NCI-H446 (cell line): ENCODE measurements around the gene CDK18.

Experiments used
- DNase-seq, 2 experiments: peaks; one replicate each; lab custom pipeline; 2025; lab: John Stamatoyannopoulos, UW

Gene CDK18

DNA sequence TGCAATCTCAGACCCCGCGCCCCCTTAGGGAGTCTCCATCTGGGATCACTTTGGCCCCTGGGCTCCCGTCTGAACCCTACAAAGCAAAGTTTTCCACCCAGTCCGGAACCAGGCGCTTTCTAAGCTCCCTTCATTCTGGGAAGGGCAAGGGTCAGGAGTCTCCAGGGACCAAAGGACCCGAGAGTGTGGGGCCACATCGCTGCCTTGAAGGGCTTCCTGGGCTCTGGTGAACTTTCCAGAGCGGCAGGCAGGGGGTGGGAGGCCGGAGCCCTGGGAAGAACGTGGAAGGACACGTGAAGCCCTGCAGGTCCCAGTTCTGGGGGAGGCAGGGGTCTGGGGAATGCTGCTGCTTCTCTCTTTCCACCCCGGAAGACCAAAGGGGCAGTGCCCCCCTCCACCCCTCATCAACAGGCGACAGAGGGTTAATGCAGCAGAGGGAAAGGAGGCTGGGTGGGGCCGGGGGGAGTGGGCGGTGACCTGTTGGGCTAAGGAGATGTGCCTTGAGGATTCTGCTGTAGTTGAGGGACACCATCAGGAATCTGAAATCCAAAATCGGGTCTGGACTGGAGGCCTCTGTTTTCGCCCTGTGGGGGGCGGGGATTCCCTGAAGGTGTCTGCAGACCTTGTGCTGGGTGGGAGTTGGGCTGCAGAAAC is 734 bp downstream of the CDK18 start:
- no peak for DNase-seq

DNA sequence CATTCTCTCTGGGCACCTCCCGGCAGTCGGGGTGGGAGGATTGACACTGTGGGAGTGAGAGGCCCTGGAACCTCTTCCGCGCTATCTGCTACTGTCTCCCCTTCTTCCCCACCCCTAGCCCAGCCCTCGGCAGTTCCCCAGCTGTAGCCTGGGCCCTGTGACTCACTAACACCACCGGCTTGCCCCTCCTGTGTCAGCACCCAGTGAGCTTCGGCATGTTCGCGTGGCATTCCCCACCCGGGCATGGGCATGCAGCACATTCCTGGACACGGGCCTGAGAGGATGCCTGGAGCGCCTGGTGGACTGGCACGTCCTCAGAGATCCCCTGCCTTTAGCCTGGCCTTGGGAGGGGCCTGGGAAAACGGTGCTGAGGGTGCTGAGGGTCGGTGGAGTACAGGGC is 1.3 kb downstream of the CDK18 start:
- no peak for DNase-seq

GRCh38 chr1:205506409-205507200 is 2.1 kb downstream of the CDK18 start:
- no peak for DNase-seq

GRCh38 chr1:205508227-205508714 is 3.8 kb downstream of the CDK18 start:
- no peak for DNase-seq

DNA sequence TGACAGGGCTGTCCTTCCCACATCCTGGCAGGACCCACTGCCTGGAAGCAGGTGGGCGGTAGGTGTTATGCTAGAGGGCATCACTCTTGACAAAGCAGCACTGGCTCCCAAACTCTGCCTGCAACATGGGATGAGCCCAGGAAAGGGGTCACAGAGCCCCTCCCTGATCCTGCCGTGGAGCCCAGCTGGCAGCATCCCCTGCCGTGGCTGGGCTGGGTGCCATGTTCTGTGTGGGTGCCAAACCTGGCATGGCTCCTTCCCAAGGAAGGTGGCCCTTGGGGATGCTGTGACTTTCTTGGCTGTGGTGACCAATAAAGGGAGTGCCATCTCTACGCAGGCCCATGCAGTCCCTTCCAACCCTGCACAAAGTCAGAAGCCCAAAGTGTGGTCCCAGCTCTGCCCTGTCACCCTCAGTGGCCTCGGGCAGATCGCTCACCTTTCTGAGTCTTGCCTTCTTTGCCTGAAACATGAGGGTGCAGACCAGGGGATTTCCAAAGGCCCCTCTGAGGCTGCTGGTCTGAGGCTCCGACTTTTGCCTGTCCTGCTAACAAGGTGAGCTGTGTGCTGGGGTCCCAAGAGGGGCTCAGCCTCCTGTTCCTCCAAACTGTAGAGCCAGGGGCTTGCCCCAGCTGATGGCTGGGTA is 6.0 kb downstream of the CDK18 start:
- no peak for DNase-seq

DNA sequence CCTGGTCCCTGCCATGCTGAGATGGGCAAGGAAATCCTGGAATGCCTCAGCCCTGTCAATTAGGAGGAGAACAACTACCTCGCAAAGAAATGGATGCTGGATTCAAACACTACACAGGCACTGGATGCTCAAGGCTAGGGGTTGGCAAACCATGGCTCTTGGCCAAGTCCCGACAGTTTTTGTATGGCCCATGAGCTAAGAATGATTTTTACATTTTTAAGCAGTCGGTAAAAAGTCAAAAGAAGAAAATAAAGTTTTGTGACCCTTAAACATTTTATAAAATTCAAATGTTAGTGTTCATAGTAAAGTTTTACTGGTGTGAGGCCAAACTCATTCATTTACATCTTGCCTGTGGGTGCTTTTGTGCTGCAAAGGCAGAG is 6.5 kb downstream of the CDK18 start:
- no peak for DNase-seq

DNA sequence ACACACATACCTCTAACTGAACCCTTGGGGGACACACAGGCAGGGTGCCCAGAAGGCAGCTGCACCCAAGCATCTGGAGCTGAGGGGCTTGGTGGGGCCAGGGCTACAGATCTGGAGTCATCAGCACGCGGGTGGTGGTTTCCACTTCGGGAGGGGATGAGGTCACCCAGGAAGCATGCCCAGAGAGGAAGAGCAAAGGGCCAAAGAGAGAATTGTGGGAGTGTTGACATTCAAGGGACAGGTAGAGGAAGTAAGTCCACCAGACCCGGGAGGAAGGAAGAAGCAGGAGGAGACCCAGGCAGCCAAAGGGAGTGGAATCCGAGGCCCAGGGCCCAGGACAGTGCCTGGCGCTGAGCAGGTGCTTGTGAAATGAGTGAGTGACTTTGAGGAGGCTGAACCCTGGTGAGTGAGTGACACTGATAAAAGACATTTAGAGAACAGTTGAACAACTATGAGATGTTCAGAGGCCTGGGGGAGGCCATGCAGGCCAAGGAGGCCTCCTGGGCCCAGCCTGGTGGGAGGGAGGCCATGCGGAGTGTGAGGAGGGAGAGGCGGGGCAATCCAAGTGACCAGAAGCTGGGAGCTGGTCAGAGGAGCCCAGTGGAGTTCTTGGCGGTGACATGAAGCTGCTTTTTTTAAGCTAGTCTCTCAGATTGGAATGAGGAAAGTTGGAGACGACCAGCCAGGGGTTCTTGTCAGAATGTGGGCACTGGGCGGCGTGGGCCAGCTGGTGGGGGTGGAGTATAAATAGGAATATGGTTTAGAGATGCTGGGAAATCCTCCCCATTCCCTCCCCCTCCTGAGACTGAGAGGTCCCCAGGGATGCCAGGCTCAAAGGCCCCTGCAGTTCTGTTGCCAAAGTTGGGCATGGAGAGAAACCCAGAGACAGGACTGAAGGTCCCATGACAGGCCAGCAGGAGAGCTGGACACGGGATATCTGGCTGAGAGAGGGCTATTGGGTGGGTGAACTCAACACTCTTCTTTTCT is 7.9 kb downstream of the CDK18 start:
- DNase-seq = no peak

- DNase-seq = no peak
Observed at GRCh38 chr1:205513774-205514173, 9.3 kb downstream of the CDK18 start.

DNA sequence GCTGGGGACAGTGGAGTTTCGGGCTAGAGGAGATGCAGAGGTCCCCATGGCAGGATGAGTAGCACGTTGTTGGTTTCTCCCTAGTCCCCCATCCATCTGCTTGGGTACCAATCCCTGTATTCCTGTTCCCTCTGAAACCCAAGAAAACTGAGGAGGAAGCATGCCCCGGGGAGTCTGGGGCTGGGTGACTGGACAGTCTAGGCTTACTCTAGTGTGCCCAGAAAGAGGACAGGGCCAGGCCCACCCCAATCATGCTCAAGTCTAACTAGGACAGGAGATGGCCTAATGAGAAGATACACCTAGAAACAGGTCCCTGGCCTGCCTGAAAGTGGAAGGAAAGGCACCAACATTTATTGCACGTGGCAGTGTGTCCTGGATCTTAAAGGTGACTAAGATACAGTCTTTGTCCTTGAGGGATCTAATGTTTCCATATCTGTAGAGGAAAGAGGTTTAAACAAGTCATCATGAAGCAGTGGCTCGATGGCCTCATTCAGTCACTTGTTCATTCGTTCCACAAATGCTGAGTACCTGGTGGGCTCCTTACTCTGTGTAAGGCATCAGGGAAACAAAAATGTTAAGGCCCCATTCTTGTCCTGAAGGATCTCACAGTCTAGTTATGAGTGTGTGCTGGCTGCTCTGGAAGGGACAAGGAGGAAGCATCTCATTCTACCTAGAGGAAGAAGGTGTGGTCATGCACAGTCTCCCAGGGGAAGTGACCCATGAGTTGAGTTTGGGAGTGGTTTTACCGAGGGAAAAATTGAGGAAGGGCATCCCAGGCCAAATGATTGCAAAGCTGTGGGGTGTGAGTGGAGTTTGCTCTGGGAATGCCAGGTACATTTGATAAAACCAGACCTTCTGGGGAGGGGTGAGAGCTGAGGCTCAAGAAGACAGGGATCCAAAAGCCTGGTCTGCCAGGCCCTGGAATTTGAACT is 10.0 kb downstream of the CDK18 start:
- DNase-seq = no peak

DNA sequence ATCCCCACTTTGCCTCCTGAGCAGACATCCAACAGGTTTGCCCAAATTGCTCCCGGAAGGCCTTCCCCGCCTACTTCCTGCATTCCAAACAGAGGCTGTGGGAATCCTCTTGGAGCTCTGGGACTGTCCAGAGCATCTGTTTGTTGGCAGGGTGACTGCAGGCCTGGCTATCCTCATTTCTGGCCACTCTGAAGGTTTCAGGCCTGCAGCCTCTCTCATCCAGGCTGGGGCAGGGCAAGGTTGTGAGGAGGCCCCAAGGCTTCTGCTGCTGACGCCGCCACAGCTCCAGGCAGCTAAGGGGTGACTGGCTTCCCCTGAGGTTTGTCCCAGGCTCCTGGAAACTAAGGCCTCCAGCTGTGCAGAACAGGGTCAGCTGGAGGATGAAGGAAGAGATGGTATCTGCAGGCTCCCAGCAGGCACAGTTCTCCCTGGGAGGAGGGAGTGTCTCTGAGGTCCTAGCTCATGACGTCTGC is 11.3 kb downstream of the CDK18 start:
- no peak for DNase-seq

DNA sequence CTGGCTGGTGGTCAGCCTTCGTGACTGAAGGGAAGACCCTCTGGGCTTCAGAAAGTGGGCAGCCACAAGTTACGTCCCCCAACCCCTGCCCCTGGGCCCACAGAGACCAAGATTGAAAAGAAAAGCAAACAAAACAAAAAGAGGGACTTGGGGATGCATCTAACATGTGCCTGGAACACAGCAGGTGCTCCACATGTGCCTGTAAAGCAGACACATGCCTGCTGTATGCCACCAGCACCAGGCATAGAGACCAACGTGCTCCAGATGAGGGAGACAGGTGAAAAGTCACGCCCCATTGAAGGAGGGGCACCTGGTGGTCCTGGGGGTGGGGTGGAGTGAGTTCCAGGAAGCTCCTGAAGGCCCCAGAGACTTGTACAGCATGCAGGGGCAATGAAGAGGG is 11.9 kb downstream of the CDK18 start:
- no peak for DNase-seq

DNA sequence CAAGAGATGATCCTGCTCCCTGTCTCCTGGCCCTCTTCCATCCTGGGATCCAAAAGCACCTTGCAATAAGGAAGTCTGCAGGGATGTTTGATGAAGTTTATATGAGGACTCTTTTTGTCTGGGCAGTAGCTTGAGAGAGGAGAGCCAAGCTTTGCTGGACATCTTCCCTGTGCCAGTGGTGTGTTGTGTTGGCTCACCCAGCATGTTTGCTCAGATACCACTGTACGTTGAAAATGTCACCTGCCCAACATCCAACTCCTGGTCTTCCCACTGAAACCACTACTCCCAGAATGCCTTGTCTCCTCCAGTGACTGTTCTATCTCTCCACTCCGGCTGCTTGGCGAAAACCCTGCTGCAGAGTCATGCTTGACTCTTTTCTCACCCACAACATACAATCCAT is 12.8 kb downstream of the CDK18 start:
- no peak for DNase-seq

DNA sequence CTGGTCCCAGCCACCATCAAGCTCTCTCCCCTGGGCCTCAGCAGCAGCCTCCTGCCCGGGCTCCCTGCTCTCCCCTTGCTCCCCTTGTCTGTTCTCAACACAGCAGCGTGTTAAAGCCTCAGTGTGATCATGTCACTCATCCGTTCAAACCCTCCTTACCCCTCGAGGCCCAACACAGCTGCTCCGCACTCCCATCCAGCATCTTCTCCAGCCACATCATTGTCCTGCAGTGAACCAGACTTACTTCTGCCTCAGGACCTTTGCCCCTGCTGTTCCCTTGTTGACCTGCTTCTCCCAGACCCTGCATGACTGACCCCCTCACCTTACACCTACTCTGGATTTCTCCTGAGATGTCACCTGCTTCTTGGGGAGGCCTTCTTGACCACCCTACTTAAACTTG is 13.3 kb downstream of the CDK18 start:
- DNase-seq = no peak

- DNase-seq = peak in 1 of 2 experiments; percentile 64
Observed at GRCh38 chr1:205518661-205519540, 14.4 kb downstream of the CDK18 start.

DNA sequence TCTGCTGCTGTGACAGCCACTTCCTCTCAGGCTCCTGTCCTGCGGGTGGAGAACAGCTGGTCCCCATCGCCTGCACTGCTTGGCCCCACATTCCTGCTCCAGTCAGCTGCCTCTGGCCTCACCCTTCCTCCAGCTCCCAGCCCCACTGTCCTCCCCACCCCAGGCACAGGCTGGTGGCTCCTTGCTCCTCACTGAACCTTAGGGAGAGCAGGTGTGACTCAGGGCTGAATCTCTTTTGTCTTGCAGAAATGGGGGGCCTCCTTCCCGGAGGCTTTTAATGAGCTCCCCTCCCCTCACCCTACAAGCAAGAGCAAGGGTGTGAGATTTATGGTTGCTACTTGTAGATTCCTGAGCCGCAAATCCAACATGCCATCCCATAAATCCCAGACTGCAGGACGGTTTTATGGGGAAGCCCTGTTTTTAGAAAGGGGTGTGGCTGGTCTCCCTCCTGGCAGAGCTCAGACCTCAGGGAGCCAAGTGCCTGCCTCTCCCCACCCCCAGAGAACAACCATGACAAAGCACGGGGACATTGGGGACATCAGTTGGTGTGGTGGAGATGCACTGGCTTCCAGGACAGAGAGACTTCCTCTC is 15.2 kb downstream of the CDK18 start:
- no peak for DNase-seq

DNA sequence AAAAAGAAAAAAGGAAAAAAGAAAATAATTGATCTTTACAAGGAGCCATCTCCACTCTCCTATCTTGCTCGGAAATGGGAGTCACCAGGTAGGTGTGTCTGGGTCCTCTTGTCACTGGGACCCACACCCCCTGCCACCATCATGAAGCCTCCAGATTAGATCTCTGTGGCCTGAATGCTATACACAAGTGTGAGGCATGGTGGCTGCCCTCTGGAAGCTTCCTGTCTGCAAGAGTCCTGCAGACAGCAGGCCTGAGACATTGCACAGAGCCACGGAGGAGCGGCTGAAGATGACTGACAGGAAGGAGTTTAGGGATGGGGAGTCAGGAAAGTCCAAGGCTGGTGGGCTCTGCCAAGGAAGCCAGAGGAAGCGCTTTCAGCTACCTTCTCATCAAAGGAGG is 16.2 kb downstream of the CDK18 start:
- DNase-seq = no peak

GRCh38 chr1:205521686-205522085 is 17.2 kb downstream of the CDK18 start:
- no peak for DNase-seq

GRCh38 chr1:205522692-205523091 is 18.2 kb downstream of the CDK18 start:
- DNase-seq = no peak

DNA sequence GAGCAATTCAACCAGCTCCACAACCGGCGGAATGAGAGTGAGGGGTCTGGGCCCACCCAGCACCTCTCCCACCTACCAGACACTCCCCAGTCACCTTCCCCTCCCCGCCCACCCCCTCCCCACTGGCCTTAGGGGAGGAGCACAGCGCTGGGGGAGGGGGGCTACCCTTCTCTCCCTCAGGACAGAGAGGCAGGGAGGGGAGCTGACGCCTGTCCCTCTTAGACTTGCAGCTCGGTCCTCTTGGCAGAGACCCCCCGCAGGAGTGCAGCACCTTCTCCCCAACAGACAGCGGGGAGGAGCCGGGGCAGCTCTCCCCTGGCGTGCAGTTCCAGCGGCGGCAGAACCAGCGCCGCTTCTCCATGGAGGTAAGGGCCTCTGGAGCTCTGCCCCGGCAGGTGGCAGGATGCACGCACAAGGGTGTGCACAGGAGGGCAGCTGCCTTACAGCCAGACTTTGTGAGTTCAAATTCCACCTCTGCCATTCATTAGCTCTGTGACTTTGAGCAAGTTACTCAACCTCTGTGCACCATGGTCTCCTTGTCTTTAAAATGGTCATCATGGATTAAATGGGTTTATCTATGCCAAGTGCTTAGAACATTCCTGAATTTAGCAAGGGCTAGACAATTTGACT is 18.9 kb downstream of the CDK18 start:
- no peak for DNase-seq
